SK-N-SH treated with all-trans-retinoic acid at 6 μM for 48 hours (cell line): ENCODE data around the gene AXIN1.

Experiments
- ATAC-seq: fragments of 200-7000 bp; cut with Tn5 transposase; 3 replicates; pipeline ENCODE4 v1.9.1; 2020; ENCODE audit warnings: mild to moderate bottlenecking, moderate library complexity
- ARNTL ChIP-seq: fragments of 450-650 bp; formaldehyde crosslinking; IDR thresholded peaks from 2 replicates; pipeline ENCODE4 v1.5.0; 2020; ENCODE audit warnings: low read depth, mild to moderate bottlenecking, moderate library complexity, borderline replicate concordance
- BACH2 ChIP-seq: fragments of 250-450 bp; sonication (Bioruptor Pico); IDR thresholded peaks from 2 replicates; pipeline ENCODE4 v1.9.0; 2021; ENCODE audit warnings: mild to moderate bottlenecking, borderline replicate concordance
- CREB5 ChIP-seq: fragments of 250-450 bp; sonication (Bioruptor Pico); IDR thresholded peaks from 2 replicates; pipeline ENCODE4 v1.5.1; 2020; ENCODE audit warnings: low read depth, mild to moderate bottlenecking, moderate library complexity
- ESRRG ChIP-seq: fragments of 250-450 bp; sonication (Bioruptor Pico); IDR thresholded peaks from 2 replicates; pipeline ENCODE4 v1.6.1; 2021; ENCODE audit warnings: mild to moderate bottlenecking
- GLIS3 ChIP-seq: fragments of 250-450 bp; sonication (Bioruptor Pico); IDR thresholded peaks from 2 replicates; pipeline ENCODE4 v1.5.0; 2020; ENCODE audit warnings: mild to moderate bottlenecking, moderate library complexity
- ISL1 ChIP-seq: fragments of 250-450 bp; sonication (Bioruptor Pico); IDR thresholded peaks from 2 replicates; pipeline ENCODE4 v2.1.2; 2022; ENCODE audit warnings: mild to moderate bottlenecking, moderate library complexity
- OSR1 ChIP-seq: fragments of 250-450 bp; sonication (Bioruptor Pico); IDR thresholded peaks from 2 replicates; pipeline ENCODE4 v1.8.0; 2022; ENCODE audit warnings: moderate library complexity, mild to moderate bottlenecking, inconsistent platforms
- PATZ1 ChIP-seq: fragments of 250-450 bp; sonication (Bioruptor Pico); IDR thresholded peaks from 2 replicates; pipeline ENCODE4 v1.8.0; 2020; ENCODE audit warnings: mild to moderate bottlenecking, moderate library complexity, borderline replicate concordance
- POU6F1 ChIP-seq: fragments of 250-450 bp; sonication (Bioruptor Pico); IDR thresholded peaks from 2 replicates; pipeline ENCODE4 v1.8.0; 2021; ENCODE audit warnings: low read depth, mild to moderate bottlenecking, moderate library complexity, borderline replicate concordance
- PPARA ChIP-seq: fragments of 250-450 bp; sonication (Bioruptor Pico); IDR thresholded peaks from 2 replicates; pipeline ENCODE4 v1.5.0; 2020; ENCODE audit warnings: mild to moderate bottlenecking, borderline replicate concordance
- RARB ChIP-seq: fragments of 250-450 bp; sonication (Bioruptor Pico); IDR thresholded peaks from 2 replicates; pipeline ENCODE4 v1.8.0; 2021; ENCODE audit warnings: mild to moderate bottlenecking, moderate library complexity
- SNAI2 ChIP-seq: fragments of 250-450 bp; sonication (Bioruptor Pico); IDR thresholded peaks from 2 replicates; pipeline ENCODE4 v1.5.0; 2020; ENCODE audit warnings: mild to moderate bottlenecking, moderate library complexity
- TCF4 ChIP-seq: fragments of 250-450 bp; sonication (Bioruptor Pico); IDR thresholded peaks from 2 replicates; pipeline ENCODE4 v1.8.0; 2021; ENCODE audit warnings: mild to moderate bottlenecking, moderate library complexity, borderline replicate concordance
- TSHZ2 ChIP-seq: fragments of 250-450 bp; sonication (Bioruptor Pico); IDR thresholded peaks from 2 replicates; pipeline ENCODE4 v1.5.0; 2020; ENCODE audit warnings: mild to moderate bottlenecking, moderate library complexity
- ZC3H10 ChIP-seq: fragments of 250-450 bp; sonication (Bioruptor Pico); IDR thresholded peaks from 2 replicates; pipeline ENCODE4 v1.5.1; 2021; ENCODE audit warnings: mild to moderate bottlenecking, moderate library complexity
- ZFP3 ChIP-seq: fragments of 250-450 bp; sonication (Bioruptor Pico); IDR thresholded peaks from 2 replicates; pipeline ENCODE4 v1.5.0; 2020; ENCODE audit warnings: mild to moderate bottlenecking, moderate library complexity
- ZFP30 ChIP-seq: fragments of 450-650 bp; formaldehyde crosslinking; IDR thresholded peaks from 2 replicates; pipeline ENCODE4 v1.5.0; 2022; ENCODE audit warnings: mild to moderate bottlenecking, moderate library complexity
- ZNF565 ChIP-seq: fragments of 450-650 bp; formaldehyde crosslinking; conservative IDR thresholded peaks from 2 replicates; pipeline ENCODE4 v1.5.0; 2020; ENCODE audit warnings: low read depth, mild to moderate bottlenecking, moderate library complexity
- ZNF70 ChIP-seq: fragments of 450-650 bp; formaldehyde crosslinking; IDR thresholded peaks from 2 replicates; pipeline ENCODE4 v1.5.0; 2020; ENCODE audit warnings: mild to moderate bottlenecking, moderate library complexity

The AXIN1 gene

GRCh38 chr16:242281-242680 lies 110.2 kb downstream of the AXIN1 start:
- no peak for ATAC-seq
- TF ChIP-seq GLIS3 (CRISPR knock-in tag) (no peak), OSR1 (CRISPR knock-in tag) (no peak), ZFP3 (no peak), BACH2 (CRISPR knock-in tag) (no peak), ZNF70 (CRISPR knock-in tag) (no peak), SNAI2 (CRISPR knock-in tag) (no peak), PATZ1 (CRISPR knock-in tag) (no peak), ZC3H10 (CRISPR knock-in tag) (no peak), ESRRG (CRISPR knock-in tag) (no peak), ZFP30 (no peak), ARNTL (CRISPR knock-in tag) (no peak), PPARA (CRISPR knock-in tag) (no peak), CREB5 (CRISPR knock-in tag) (no peak), POU6F1 (CRISPR knock-in tag) (no peak), ISL1 (CRISPR knock-in tag) (no peak), TCF4 (CRISPR knock-in tag) (no peak), TSHZ2 (CRISPR knock-in tag) (no peak)

- ATAC-seq, result no peak
- no peak for TF ChIP-seq ZNF565
- no peak for TF ChIP-seq ZC3H10 (CRISPR knock-in tag)
- TF ChIP-seq GLIS3 (CRISPR knock-in tag), result no peak
- no peak for TF ChIP-seq RARB
- TF ChIP-seq CREB5 (CRISPR knock-in tag), result no peak
- no peak for TF ChIP-seq ARNTL (CRISPR knock-in tag)
- TF ChIP-seq POU6F1 (CRISPR knock-in tag), result no peak
These were observed 112.0 kb downstream of the AXIN1 start for GRCh38 chr16:240559-240958.

- no peak for ATAC-seq
- TF ChIP-seq ZNF565 (no peak), POU6F1 (CRISPR knock-in tag) (no peak), ZFP30 (no peak), RARB (no peak), PPARA (CRISPR knock-in tag) (no peak), TSHZ2 (CRISPR knock-in tag) (no peak), CREB5 (CRISPR knock-in tag) (no peak), OSR1 (CRISPR knock-in tag) (no peak)
These were observed 112.6 kb downstream of the AXIN1 start for GRCh38 chr16:239948-240277.
